NCI-H2227 (cell line): ENCODE results near the gene PCDHA4.
"Not testable (repeated sequence)": the region's sequence is repeated elsewhere in the genome, so short reads cannot be mapped to it uniquely, and the experiment has no call there.

Experiments used
- DNase-seq: peaks from one replicate; lab custom pipeline; 2025; ENCODE audit not compliant: unreplicated experiment; lab: John Stamatoyannopoulos, UW

The PCDHA4 gene

DNA sequence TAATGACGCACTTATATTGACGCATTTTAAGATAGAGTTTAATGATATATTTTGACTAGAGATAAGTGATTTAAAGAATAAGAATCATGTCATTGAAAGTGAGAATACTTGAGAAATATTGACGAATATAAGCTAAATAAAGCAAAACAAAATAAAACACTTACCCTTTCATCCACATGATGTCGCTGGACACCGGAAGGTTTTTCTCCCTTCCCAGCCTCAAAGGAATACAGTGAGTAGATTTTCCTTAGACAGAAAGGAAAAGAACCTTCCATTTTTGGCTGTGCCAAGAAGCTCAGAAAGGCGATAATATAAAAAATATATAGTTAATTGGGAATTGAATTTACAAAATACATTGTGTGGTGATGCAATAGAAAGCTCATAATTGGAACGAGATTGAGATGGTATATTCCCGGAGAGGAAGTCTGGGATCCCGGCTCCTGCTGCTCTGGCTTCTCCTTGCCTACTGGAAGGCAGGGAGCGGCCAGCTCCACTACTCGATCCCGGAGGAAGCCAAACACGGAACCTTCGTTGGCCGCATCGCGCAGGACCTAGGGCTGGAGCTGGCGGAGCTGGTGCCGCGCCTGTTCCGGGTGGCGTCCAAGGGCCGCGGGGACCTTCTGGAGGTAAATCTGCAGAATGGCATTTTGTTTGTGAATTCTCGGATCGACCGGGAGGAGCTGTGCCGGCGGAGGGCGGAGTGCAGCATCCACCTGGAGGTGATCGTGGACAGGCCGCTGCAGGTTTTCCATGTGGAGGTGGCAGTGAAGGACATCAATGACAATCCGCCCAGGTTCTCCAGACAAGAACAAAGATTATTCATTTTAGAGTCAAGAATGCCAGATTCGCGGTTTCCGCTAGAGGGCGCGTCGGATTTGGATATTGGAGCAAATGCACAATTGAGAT lies 14.8 kb downstream of the PCDHA4 start, which contains the start of gene PCDHA5:
PCDHA5 (plus strand) TSS at position 239 of the 906 bp plus-strand sequence.
- no peak for DNase-seq

DNA sequence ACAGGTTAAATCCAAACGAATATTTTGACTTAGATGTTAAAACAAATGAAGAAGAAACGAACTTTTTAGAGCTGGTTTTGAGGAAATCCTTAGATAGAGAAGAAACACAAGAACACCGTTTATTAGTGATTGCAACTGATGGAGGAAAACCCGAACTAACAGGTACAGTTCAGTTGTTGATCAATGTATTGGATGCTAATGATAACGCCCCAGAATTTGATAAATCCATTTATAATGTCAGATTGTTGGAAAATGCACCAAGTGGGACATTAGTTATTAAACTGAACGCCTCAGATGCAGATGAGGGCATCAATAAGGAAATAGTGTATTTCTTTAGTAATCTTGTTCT lies 15.4 kb downstream of the PCDHA4 start:
- no peak for DNase-seq

- not testable (repeated sequence) for DNase-seq
Measured at GRCh38 chr5:140822969-140823368, 16.1 kb downstream of the PCDHA4 start.

- no peak for DNase-seq
Measured at GRCh38 chr5:140823475-140823874, 16.6 kb downstream of the PCDHA4 start.

DNA sequence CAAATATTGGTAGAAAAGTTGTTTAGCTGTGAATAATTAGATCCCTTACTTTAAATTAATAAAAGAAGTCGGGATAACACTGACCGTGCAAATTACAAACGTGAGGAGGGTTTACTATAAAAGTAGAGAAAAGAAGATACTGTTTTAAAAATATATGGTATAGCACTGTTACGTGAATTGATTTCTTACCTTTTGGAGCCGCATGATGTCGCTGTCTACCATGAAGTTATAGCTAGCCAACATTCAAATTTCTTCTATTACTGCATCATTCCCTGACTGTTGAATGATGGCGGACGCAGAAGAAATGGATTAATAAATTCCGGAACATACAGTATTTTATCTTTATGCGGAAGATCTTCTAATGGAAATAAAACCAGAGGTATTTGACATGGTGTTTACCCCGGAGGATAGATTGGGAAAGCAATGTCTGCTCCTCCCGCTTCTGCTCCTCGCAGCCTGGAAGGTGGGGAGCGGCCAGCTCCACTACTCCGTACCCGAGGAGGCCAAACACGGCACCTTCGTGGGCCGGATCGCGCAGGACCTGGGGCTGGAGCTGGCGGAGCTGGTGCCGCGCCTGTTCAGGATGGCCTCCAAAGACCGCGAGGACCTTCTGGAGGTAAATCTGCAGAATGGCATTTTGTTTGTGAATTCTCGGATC lies 21.0 kb downstream of the PCDHA4 start, which contains the start of gene PCDHA6:
PCDHA6 (plus strand) TSS at position 257 of the 658 bp plus-strand sequence; CDS start at position 389, 132 bp downstream.
- peak; percentile 44 for DNase-seq

DNA sequence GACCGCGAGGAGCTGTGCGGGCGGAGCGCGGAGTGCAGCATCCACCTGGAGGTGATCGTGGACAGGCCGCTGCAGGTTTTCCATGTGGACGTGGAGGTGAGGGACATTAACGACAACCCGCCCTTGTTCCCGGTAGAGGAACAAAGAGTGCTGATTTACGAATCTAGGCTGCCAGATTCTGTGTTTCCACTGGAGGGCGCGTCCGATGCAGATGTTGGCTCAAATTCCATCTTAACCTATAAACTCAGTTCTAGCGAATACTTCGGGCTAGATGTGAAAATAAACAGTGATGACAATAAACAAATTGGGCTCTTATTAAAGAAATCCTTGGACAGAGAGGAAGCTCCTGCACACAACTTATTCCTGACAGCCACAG lies 21.5 kb downstream of the PCDHA4 start:
- peak; percentile 41 for DNase-seq

DNA sequence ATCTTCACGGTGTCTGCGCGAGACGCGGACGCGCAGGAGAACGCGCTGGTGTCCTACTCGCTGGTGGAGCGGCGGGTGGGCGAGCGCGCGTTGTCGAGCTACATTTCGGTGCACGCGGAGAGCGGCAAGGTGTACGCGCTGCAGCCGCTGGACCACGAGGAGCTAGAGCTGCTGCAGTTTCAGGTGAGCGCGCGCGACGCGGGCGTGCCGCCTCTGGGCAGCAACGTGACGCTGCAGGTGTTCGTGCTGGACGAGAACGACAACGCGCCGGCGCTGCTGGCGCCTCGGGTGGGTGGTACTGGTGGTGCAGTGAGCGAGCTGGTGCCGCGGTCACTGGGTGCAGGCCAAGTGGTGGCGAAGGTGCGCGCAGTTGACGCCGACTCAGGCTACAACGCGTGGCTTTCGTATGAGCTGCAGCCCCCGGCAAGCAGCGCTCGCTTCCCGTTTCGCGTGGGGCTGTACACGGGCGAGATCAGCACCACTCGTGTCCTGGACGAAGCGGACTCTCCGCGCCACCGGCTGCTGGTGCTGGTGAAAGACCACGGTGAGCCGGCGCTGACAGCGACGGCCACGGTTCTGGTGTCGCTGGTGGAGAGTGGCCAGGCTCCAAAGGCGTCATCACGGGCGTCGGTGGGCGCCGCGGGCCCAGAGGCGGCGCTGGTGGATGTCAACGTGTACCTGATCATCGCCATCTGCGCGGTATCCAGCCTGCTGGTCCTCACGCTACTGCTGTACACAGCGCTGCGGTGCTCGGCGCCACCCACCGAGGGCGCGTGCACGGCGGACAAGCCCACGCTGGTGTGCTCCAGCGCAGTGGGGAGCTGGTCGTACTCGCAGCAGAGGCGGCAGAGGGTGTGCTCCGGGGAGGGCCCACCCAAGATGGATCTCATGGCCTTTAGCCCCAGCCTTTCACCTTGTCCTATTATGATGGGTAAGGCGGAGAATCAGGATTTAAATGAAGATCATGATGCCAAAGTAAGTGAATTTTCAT lies 22.9 kb downstream of the PCDHA4 start:
- DNase-seq, result not testable (repeated sequence)

DNA sequence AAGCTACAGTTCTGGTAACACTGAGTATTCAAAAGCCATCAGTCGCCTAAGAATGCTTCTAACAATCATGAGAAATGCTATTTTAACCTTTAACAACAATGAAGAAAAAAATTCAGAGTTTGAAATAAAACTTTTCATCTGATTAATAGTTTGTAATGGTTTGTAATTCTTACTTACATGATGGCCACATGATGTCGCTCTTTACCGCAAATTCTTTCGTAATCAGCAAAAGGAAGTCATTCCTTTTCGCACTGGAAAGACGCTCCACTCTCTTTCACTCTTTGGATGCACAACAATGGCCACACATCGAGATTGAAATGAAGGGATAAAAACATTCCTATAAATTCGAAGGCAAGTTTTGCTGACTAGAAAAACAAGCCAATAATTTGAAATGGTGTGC lies 27.1 kb downstream of the PCDHA4 start, which contains the start of gene PCDHA7:
PCDHA7 (plus strand) TSS at position 277 of the 400 bp plus-strand sequence; CDS start at position 392, 115 bp downstream.
- no peak for DNase-seq

- not testable (repeated sequence) for DNase-seq
Measured at GRCh38 chr5:140834439-140835008, 27.7 kb downstream of the PCDHA4 start.

- no peak for DNase-seq
Measured at GRCh38 chr5:140835622-140836510, 29.0 kb downstream of the PCDHA4 start.

DNA sequence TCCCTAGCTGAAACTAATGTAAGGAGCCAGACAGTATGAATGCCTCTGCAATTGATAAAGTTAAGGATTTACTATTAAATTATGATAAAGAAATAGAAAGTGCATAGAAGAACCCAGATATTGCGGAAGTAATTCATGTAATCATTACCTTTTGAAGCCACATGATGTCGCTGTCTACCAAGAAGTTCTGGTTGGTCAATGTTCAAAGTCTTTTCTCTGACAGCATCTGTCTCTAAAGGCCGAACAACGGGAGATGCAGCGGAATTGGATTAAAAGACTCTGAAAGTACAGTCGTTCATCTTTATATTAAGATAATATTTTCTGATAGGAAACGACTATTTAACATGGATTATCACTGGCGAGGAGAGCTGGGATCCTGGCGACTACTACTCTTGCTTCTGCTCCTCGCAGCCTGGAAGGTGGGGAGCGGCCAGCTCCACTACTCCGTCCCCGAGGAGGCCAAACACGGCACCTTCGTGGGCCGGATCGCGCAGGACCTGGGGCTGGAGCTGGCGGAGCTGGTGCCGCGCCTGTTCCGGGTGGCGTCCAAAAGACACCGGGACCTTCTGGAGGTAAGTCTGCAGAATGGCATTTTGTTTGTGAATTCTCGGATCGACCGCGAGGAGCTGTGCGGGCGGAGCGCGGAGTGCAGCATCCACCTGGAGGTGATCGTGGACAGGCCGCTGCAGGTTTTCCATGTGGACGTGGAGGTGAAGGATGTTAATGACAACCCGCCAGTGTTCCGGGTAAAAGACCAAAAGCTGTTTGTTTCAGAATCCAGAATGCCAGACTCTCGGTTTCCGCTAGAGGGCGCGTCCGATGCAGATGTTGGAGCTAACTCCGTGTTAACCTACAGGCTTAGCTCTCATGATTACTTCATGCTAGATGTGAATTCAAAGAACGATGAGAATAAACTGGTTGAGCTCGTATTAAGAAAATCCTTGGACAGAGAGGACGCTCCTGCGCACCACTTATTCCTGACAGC lies 34.4 kb downstream of the PCDHA4 start, which contains the start of gene PCDHA8:
PCDHA8 (plus strand) TSS at position 210 of the 985 bp plus-strand sequence; CDS start at position 345, 135 bp downstream.
- no peak for DNase-seq

DNA sequence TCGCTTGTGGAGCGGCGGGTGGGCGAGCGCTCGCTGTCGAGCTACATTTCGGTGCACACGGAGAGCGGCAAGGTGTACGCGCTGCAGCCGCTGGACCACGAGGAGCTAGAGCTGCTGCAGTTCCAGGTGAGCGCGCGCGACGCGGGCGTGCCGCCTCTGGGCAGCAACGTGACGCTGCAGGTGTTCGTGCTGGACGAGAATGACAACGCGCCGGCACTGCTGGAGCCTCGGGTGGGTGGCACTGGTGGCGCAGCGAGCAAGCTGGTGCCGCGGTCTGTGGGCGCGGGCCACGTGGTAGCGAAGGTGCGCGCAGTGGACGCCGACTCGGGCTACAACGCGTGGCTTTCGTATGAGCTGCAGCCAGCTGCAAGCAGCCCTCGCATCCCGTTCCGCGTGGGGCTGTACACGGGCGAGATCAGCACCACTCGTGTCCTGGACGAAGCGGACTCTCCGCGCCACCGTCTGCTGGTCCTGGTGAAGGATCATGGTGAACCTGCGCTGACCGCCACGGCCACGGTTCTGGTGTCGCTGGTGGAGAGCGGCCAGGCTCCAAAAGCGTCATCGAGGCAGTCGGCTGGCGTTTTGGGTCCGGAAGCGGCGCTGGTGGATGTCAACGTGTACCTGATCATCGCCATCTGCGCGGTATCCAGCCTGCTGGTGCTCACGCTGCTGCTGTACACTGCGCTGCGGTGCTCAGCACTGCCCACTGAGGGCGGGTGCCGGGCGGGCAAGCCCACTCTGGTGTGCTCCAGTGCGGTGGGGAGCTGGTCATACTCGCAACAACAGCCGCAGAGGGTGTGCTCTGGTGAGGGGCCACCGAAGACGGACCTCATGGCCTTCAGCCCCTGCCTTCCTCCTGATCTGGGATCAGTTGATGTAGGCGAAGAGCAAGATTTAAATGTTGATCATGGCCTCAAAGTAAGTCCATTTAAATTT lies 36.2 kb downstream of the PCDHA4 start:
- DNase-seq, result no peak

GRCh38 chr5:140848139-140849102 lies 41.6 kb downstream of the PCDHA4 start, which contains the start of gene PCDHA9:
Gene PCDHA9 (plus strand): TSS chr5:140848382. CDS start chr5:140848496, 114 bp downstream.
- not testable (repeated sequence) for DNase-seq

DNA sequence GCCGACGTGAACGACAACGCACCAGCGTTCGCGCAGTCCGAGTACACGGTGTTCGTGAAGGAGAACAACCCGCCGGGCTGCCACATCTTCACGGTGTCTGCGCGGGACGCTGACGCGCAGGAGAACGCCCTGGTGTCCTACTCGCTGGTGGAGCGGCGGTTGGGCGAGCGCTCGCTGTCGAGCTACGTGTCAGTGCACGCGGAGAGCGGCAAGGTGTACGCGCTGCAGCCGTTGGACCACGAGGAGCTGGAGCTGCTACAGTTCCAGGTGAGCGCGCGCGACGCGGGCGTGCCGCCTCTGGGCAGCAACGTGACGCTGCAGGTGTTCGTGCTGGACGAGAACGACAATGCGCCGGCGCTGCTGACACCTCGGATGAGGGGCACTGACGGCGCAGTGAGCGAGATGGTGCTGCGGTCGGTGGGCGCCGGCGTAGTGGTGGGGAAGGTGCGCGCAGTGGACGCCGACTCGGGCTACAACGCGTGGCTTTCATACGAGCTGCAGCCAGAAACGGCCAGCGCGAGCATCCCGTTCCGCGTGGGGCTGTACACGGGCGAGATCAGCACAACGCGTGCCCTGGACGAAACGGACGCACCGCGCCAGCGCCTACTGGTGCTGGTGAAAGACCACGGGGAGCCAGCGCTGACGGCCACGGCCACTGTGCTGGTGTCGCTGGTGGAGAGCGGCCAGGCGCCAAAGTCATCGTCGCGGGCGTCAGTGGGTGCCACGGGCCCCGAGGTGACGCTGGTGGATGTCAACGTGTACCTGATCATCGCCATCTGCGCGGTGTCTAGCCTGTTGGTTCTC lies 43.2 kb downstream of the PCDHA4 start:
- DNase-seq, result not testable (repeated sequence)
